ENCODE results near the gene ERICH6B.

The ERICH6B gene

GRCh38 chr13:45545686-45546409, 69.7 kb downstream of the ERICH6B start:
- in situ Hi-C loops (cut with MboI; ENCODE audit: low sequenced_read_pairs), result no loop called here

GRCh38 chr13:45544520-45544919, 71.0 kb downstream of the ERICH6B start:
- in situ Hi-C loops (cut with MboI; ENCODE audit: low sequenced_read_pairs), result no loop called here

GRCh38 chr13:45542878-45543277, 72.7 kb downstream of the ERICH6B start:
- in situ Hi-C loops (cut with MboI; ENCODE audit: low sequenced_read_pairs), result no loop called here

GRCh38 chr13:45542391-45542790, 73.1 kb downstream of the ERICH6B start:
- in situ Hi-C loops (cut with MboI; ENCODE audit: low sequenced_read_pairs), result no loop called here

- in situ Hi-C loops (cut with MboI; ENCODE audit: low sequenced_read_pairs), result no loop called here
Observed at GRCh38 chr13:45541806-45542205, 73.7 kb downstream of the ERICH6B start.

- in situ Hi-C loops (cut with MboI; ENCODE audit: low sequenced_read_pairs), result no loop called here
Observed at GRCh38 chr13:45540864-45541263, 74.7 kb downstream of the ERICH6B start.

GRCh38 chr13:45540195-45540594, 75.3 kb downstream of the ERICH6B start:
- in situ Hi-C loops (cut with MboI; ENCODE audit: low sequenced_read_pairs), result no loop called here

- in situ Hi-C loops (cut with MboI; ENCODE audit: low sequenced_read_pairs), result no loop called here
Observed at GRCh38 chr13:45538382-45538781, 77.2 kb downstream of the ERICH6B start.

GRCh38 chr13:45537516-45537915, 78.0 kb downstream of the ERICH6B start:
- in situ Hi-C loops (cut with MboI; ENCODE audit: low sequenced_read_pairs), result no loop called here

- in situ Hi-C loops (cut with MboI; ENCODE audit: low sequenced_read_pairs), result no loop called here
Observed at GRCh38 chr13:45536224-45536623, 79.3 kb downstream of the ERICH6B start.

GRCh38 chr13:45534604-45535003, 80.9 kb downstream of the ERICH6B start:
- in situ Hi-C loops (cut with MboI; ENCODE audit: low sequenced_read_pairs), result no loop called here

- in situ Hi-C loops (cut with MboI; ENCODE audit: low sequenced_read_pairs), result no loop called here
Observed at GRCh38 chr13:45529758-45530157, 85.8 kb downstream of the ERICH6B start.

GRCh38 chr13:45527699-45528462, 87.7 kb downstream of the ERICH6B start:
- in situ Hi-C loops (cut with MboI; ENCODE audit: low sequenced_read_pairs), result no loop called here

- in situ Hi-C loops (cut with MboI; ENCODE audit: low sequenced_read_pairs), result no loop called here
Observed at GRCh38 chr13:45522571-45522970, 93.0 kb downstream of the ERICH6B start.

GRCh38 chr13:45521297-45521696, 94.2 kb downstream of the ERICH6B start:
- in situ Hi-C loops (cut with MboI; ENCODE audit: low sequenced_read_pairs), result no loop called here

GRCh38 chr13:45519493-45519892, 96.0 kb downstream of the ERICH6B start:
- in situ Hi-C loops (cut with MboI; ENCODE audit: low sequenced_read_pairs), result no loop called here

GRCh38 chr13:45518525-45519245, 96.9 kb downstream of the ERICH6B start:
- in situ Hi-C loops (cut with MboI; ENCODE audit: low sequenced_read_pairs), result no loop called here

GRCh38 chr13:45516757-45517156, 98.8 kb downstream of the ERICH6B start:
- in situ Hi-C loops (cut with MboI; ENCODE audit: low sequenced_read_pairs), result no loop called here

GRCh38 chr13:45512098-45512496, 103.4 kb downstream of the ERICH6B start:
- in situ Hi-C loops (cut with MboI; ENCODE audit: low sequenced_read_pairs), result no loop called here

- in situ Hi-C loops (cut with MboI; ENCODE audit: low sequenced_read_pairs), result no loop called here
Observed at GRCh38 chr13:45511310-45512097, 104.0 kb downstream of the ERICH6B start.

GRCh38 chr13:45510672-45511071, 104.9 kb downstream of the ERICH6B start:
- in situ Hi-C loops (cut with MboI; ENCODE audit: low sequenced_read_pairs), result no loop called here

Measured in HL-60/S4 treated with retinoic acid at 250 ng/mL for 4 days and 3 days (cell line).